ENCODE data around the gene SRSF5.
"Not testable (repeated sequence)": the region's sequence is repeated elsewhere in the genome, so short reads cannot be mapped to it uniquely, and the experiment has no call there.

SRSF5 gene

GRCh38 chr14:69766984-69767368 lies at the start of gene SRSF5:
SRSF5 (plus strand) TSS chr14:69767142; CDS start chr14:69768157, 1,015 bp downstream.
- DNase-seq, result peak; percentile 95

GRCh38 chr14:69718614-69719013 lies 48.3 kb upstream of the SRSF5 start:
- not testable (repeated sequence) for DNase-seq

GRCh38 chr14:69719501-69719951 lies 47.4 kb upstream of the SRSF5 start:
- DNase-seq, result no peak

GRCh38 chr14:69720912-69721311 lies 46.0 kb upstream of the SRSF5 start:
- no peak for DNase-seq

GRCh38 chr14:69726761-69727511 lies 40.0 kb upstream of the SRSF5 start:
- DNase-seq, result peak; percentile 58

GRCh38 chr14:69727860-69728259 lies 39.1 kb upstream of the SRSF5 start:
- no peak for DNase-seq

- DNase-seq, result not testable (repeated sequence)
Measured at GRCh38 chr14:69731919-69732598, 34.9 kb upstream of the SRSF5 start.

- DNase-seq, result not testable (repeated sequence)
Measured at GRCh38 chr14:69736405-69736804, 30.5 kb upstream of the SRSF5 start.

- no peak for DNase-seq
Measured at GRCh38 chr14:69741055-69741454, 25.9 kb upstream of the SRSF5 start.

GRCh38 chr14:69749956-69750355 lies 17.0 kb upstream of the SRSF5 start:
- no peak for DNase-seq

- DNase-seq, result no peak
Measured at GRCh38 chr14:69750495-69750894, 16.4 kb upstream of the SRSF5 start.

GRCh38 chr14:69752773-69753172 lies 14.2 kb upstream of the SRSF5 start:
- no peak for DNase-seq

- no peak for DNase-seq
Measured at GRCh38 chr14:69753860-69754259, 13.1 kb upstream of the SRSF5 start.

- DNase-seq, result no peak
Measured at GRCh38 chr14:69754487-69754886, 12.5 kb upstream of the SRSF5 start.

GRCh38 chr14:69755296-69755695 lies 11.6 kb upstream of the SRSF5 start:
- DNase-seq, result no peak

- no peak for DNase-seq
Measured at GRCh38 chr14:69755784-69756183, 11.2 kb upstream of the SRSF5 start.

GRCh38 chr14:69756298-69756697 lies 10.6 kb upstream of the SRSF5 start:
- no peak for DNase-seq

- no peak for DNase-seq
Measured at GRCh38 chr14:69760810-69761209, 6.1 kb upstream of the SRSF5 start.

GRCh38 chr14:69763761-69764510 lies 3.0 kb upstream of the SRSF5 start:
- no peak for DNase-seq

GRCh38 chr14:69767369-69767999 lies 542 bp downstream of the SRSF5 start:
- DNase-seq, result peak; percentile 91

GRCh38 chr14:69768873-69769272 lies 1.9 kb downstream of the SRSF5 start:
- no peak for DNase-seq

- no peak for DNase-seq
Measured at GRCh38 chr14:69769623-69770022, 2.7 kb downstream of the SRSF5 start.

GRCh38 chr14:69770559-69770958 lies 3.6 kb downstream of the SRSF5 start:
- no peak for DNase-seq
